ENCODE data around the gene RTRAF. TPM values are rescaled to one million over a fixed set of nuclear protein-coding genes. Genes with fewer than 3 reads are reported as not detected.

Gene RTRAF
- total RNA-seq, 1 experiment from 2014 or later: 116 TPM

DNA sequence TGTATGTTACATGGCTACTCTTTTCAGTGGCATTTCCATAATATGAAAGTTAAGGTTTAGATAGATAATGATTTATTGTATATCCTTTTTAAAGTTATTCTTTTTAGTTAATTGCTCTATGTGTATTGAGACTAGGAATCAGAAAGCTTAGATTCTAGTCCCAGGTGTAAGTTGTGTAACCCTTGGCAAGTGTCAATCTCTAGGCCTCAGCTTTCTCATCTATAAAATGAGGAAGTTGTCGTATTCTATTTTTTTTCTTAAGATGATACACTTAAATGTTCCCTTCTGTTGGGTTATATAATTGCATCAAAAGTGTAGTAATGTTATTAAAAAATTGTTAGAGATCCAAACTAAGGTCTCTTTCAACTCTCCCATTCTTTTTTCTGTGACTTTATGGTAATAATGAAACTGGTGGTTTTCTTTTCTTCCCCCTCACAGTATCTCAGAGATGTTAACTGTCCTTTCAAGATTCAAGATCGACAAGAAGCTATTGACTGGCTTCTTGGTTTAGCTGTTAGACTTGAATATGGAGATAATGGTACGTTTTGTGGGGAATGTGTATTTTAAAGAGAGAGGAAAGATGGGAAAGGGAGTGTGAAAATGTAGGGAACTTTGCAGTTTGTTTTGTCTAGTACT is 4.1 kb downstream of the RTRAF start:
- no peak for DNase-seq (ENCODE audit: low read depth)

GRCh38 chr14:51996148-51996746 is 6.9 kb downstream of the RTRAF start:
- DNase-seq (ENCODE audit: low read depth): peak; percentile 40

DNA sequence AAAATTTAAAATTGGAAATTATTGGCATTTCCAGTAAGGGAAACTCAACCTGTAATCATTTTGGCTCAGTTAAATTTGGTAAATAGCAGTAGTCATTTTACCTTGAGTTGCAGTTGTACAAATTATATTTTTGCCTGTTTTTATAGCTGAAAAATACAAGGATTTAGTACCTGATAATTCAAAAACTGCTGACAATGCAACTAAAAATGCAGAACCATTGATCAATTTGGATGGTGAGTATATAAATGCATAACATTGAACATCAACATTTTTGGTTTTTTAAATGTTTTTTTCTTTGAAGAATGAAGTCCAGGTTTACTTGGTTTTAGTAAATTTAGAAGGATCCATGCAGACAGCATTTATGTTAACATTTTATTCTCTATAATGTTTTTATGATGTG is 9.0 kb downstream of the RTRAF start:
- DNase-seq (ENCODE audit: low read depth): no peak

GRCh38 chr14:51999084-51999483 is 9.7 kb downstream of the RTRAF start:
- no peak for DNase-seq (ENCODE audit: low read depth)

- no peak for DNase-seq (ENCODE audit: low read depth)
These were observed 10.8 kb downstream of the RTRAF start for GRCh38 chr14:52000019-52000582.

DNA sequence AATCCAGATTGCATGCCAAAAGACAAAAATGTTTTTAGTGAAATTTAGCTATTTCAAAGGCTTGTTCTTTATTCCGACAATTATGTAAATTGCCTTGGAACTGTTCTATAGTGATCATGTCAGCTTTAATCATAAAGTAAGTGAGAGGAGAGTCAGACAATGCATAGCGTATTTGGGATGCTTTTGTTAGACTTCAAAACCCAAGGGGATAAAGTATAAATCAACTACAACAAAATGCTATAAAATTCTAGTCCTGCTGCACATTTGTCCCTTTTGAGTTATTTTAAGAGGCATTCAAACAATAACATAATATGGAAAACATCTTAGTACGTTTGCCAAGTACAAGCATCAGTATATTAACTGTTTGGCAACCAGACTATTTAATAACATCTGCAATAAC is 11.3 kb downstream of the RTRAF start:
- no peak for DNase-seq (ENCODE audit: low read depth)

DNA sequence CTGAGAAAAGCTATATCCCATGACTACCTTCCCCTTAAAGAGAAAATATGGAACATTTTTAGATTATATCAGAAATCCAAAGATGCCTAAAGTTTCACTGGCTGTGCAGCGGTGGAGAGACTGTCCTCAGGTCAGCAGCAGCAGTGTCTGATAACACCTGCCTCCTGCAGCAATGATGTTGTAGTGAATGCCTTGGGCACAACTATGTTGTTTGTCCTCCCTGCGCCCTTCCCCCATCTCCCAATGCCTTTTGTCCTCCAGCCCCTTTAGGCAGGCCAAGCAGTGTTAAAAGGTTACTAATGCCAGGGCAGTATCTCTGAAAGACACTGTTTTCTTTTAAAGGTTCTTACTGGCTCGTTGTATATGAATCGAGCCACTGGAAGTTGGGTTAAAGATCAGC is 13.2 kb downstream of the RTRAF start:
- no peak for DNase-seq (ENCODE audit: low read depth)

DNA sequence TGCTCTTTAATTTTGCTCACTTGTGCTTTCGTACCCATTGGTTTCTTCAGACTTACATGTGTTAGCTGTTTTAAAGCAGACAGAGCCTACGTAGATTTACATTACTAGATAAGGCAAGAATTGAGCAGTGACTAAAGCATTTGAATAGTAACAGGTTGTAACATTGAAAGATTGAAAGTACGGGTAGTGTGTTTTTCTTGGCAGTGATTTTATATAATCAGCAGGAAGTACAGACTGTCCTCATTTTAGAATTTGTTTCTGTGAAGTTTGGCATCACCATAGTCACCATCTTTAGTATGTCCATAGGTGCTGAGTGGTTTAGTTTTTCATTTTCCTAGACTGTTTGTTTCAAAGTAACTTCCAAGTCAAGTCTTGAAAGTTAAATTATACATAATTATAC is 14.0 kb downstream of the RTRAF start:
- no peak for DNase-seq (ENCODE audit: low read depth)

DNA sequence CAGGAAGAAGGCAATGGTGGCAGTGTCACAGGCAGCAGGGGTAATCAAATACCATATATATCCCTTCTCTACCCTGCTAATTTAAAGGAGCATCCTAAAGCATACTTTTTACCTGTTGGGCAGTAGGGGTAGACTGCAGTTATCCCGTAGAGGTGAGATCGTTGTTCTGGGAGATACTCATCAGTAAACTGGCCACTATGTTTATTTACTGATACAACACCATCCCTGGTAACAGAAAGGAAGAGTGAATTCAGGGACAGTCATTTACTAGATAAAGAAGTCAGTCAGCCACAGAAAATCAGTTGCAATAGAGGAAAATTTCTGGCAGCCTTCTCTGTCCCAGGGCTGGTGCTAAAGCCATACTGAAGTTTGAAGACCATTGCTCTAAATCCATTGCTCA is 16.3 kb downstream of the RTRAF start:
- no peak for DNase-seq (ENCODE audit: low read depth)

DNA sequence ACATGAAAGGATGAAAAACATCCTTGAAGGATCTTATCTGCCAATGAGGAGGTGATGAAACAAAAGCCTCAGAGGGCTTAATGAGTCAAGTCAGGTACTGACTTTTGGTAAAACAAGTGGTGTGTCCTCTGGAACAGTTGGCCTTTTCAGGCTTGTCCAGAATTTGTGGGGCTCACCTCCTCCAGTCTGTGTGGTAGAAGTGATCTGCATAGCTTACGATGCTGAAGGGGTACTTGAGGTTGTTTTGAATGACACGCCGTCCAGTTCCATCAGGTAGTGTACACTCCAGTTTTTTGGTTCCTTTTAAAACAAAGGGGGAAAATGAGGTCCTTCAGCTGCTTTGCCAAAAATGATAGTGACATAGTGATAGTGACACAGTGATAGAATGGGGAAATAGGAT is 17.0 kb downstream of the RTRAF start:
- no peak for DNase-seq (ENCODE audit: low read depth)

- DNase-seq (ENCODE audit: low read depth): no peak
These were observed 17.9 kb downstream of the RTRAF start for GRCh38 chr14:52007211-52007610.

DNA sequence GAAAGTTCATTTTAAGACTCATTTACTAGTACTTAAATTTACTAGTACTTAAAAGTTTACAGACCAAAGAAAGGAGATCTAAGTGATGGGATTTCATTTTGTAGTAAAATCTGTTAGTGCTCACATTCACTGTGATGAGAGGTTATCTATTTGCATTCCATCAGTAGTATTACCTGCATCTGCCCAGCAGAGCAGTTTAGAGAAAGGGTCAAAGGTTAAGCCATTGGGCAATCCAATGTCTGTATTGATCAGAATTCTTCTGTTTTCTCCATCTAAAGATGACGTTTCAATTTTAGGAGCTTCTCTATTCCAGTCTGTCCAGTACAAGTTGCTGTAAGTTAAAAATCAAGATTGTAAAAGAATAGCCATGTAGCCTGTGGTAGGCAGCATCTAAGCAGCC is 18.3 kb downstream of the RTRAF start:
- no peak for DNase-seq (ENCODE audit: low read depth)

DNA sequence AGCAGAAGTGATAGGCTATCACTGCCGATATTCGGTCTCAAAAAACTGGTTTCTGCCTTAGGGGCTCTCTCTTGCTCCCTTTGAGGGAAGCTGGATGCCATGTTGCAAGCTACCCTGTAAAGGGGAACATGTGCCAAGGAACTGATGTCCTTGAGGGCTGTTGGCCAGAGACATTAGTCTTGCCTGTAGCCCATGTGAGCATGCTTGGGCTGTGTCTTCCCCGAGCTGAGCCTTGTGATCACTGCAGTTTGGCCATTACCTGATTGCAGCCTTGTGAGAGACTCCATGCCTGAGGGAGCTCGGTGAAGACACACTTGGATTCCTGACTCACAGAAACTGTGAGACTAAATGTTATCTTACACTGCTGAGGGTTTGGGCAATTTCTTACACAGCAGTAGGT is 18.8 kb downstream of the RTRAF start:
- no peak for DNase-seq (ENCODE audit: low read depth)

DNA sequence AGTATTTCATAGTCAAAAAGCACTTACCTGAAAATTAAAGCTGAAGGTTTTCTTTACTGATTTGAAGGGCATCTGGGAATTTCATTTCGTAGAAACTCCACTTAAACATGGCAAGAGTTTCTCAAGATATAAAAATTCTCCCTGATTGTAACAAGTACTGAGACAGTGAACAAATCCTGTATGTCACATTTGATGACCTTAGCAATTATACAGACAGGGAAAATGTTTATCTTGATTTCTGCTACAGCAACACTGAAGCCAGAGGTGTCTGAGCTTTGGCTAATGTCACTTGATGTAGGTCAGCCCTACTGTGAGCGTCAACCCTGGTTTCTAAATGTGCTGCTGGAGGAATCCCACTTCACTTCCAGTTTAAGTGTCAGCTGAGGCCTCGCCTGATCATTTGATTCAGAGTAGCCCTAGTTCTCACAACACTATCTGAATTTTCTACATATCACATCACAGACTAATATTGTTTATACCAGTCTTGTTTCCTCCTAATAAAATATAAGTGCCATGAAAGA is 20.9 kb downstream of the RTRAF start:
- no peak for DNase-seq (ENCODE audit: low read depth)

DNA sequence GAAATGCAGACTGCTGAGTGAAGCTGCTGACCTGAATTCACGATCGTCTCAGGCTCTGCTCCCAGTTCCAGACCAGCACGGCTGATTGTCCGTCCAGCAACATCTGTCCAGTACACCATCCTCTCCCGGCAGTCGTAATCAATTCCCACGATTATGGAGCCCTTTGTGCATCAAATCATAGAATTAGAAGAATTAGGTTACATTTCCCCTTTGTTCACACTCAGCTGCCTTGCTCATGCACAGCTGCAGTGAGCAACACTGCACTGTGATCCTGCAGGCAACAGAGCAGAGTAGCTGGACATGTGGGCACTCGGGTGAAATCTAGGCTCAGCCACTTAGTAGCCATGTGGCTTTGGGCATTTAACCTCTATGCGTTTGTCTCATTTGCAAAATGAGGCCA is 22.2 kb downstream of the RTRAF start:
- no peak for DNase-seq (ENCODE audit: low read depth)

- DNase-seq (ENCODE audit: low read depth): no peak
These were observed 23.3 kb downstream of the RTRAF start for GRCh38 chr14:52012635-52013034.

- DNase-seq (ENCODE audit: low read depth): no peak
These were observed 24.7 kb downstream of the RTRAF start for GRCh38 chr14:52013984-52014600.

- no peak for DNase-seq (ENCODE audit: low read depth)
These were observed 25.4 kb downstream of the RTRAF start for GRCh38 chr14:52014601-52015267.

DNA sequence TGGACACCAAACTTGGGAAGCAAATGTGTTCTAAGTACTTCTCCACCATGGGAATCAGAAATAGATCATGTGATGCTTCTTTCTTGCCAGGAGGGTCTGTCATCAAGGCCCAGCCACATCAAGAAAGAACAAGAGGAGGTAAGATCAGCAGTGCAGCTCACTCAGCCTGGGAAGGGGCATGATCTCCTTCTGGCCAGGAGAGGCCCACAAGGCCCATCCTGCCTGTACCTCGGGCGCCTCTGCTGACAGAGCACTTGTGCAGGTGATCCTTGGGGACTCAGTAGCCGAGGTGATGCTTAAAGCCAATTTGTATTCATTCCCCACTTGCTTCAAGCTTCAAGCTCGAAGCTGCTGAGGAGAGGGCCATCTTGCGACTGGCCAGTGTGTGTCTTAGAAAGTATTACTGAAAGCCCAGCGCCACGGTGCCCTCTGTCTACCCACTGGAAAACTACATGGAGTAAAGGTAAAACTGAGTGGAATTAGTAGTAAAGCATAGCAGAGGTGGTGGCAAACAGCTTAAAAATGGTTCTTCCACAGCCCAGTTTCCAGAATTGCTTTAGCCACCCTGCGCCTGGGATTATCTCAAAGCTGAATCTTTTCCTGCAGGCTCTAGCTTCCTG is 26.2 kb downstream of the RTRAF start:
- DNase-seq (ENCODE audit: low read depth): peak; percentile 20

GRCh38 chr14:52018252-52018651 is 28.9 kb downstream of the RTRAF start:
- peak; percentile 54 for DNase-seq (ENCODE audit: low read depth)

DNA sequence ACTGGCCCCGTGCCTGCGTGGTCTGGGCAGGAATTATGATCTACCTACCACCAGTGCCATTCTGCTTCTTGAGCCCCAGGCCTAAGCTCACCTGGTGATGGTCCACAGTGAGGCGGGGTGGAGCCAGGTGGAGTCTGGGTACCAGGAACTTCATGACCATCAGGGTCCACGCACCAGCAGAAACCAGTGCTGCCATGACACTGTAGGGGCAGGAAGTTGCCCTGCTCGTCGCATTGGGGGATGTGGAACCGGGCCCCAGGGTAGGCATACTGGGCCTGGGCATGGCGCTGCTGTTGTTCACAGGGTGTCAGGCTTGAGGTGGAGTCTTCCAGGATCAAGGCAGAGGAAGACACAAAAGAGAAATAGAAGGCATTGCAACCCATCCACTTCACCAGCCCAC is 29.6 kb downstream of the RTRAF start:
- no peak for DNase-seq (ENCODE audit: low read depth)

- DNase-seq (ENCODE audit: low read depth): no peak
These were observed 30.9 kb downstream of the RTRAF start for GRCh38 chr14:52020161-52020714.
